ENCODE measurements around the gene SMAD7.

SMAD7 gene, protein sequence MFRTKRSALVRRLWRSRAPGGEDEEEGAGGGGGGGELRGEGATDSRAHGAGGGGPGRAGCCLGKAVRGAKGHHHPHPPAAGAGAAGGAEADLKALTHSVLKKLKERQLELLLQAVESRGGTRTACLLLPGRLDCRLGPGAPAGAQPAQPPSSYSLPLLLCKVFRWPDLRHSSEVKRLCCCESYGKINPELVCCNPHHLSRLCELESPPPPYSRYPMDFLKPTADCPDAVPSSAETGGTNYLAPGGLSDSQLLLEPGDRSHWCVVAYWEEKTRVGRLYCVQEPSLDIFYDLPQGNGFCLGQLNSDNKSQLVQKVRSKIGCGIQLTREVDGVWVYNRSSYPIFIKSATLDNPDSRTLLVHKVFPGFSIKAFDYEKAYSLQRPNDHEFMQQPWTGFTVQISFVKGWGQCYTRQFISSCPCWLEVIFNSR

DNA sequence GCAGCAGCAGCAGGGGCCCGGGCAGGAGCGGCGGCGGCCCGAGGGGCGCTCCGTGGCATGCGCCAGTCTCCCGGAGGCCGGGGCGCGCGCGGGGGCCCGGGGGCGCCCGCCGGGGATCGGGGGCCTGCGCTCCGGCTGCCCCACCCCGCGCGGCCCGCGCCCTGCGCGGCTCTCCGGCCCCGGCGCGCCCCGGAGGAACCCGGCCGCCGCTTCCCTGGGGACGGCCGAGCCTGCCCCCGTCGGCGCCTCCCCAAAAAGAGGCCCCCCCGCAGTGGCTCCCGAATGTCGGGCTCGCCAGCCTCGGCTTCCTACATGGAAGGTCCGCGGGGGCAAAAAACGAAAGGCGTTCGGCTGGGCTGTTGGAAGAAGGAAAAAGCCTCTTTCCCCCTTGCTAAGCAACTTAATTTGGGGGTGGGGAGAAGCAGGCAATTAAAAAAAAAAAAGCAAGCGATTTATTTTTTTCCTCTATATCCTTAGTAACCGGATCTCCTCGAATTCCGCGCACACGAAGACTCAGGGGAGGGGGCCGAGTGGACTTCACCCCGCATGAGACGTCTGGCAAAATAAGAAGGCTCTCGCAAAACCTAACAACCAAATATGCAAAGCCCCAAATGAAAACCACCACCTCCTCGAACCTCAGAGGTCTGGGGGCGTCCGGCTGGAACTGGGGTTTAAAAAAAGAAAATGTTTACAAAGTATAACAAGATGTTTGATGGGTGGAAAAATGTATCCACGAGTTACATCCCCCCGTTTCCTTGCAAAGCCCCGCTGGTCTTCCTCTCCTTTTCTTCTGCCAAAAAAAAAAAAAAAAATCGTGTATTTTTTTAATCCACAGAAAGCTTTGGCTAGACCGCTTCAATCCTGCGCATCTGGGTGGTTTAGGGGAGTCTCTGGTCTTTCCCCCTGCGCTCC is at the start of gene SMAD7:
SMAD7 (minus strand) TSS at position 430 of the 912 bp plus-strand sequence. CDS start 541 bp downstream, outside the sequence.
- DNase-seq: peak in 3 of 56 donors; percentile 36 to 42 (median 40)

- DNase-seq: no peak
These were observed 48.8 kb upstream of the SMAD7 start for GRCh38 chr18:48999569-48999968.

GRCh38 chr18:48997985-48998831 is 47.4 kb upstream of the SMAD7 start:
- DNase-seq: peak in 5 of 56 donors; percentile 10 to 38 (median 16)

- DNase-seq: no peak
These were observed 46.9 kb upstream of the SMAD7 start for GRCh38 chr18:48997681-48997984.

- DNase-seq: no peak
These were observed 46.2 kb upstream of the SMAD7 start for GRCh38 chr18:48996901-48997463.

DNA sequence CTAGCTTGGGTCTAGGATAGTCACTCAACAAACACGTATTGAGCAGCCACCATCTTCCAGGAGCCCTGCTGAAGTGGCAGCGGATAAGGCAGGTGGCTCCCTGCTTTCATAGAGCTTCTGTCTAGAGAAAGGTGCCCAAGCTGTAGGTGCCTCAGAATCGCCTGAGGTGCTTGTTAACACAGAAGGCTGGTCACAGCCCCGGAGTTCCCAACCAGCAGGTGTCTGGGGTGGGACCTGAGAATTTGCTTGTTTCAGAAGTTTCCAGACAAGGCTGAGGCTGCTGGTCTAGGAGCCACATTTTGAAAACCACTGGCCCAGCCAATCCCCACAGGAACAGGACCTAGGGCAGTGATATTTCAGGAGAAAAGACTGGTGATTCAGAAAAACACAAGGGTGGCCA is 45.3 kb upstream of the SMAD7 start:
- DNase-seq: no peak

GRCh38 chr18:48994926-48995835 is 44.4 kb upstream of the SMAD7 start:
- no peak for DNase-seq

DNA sequence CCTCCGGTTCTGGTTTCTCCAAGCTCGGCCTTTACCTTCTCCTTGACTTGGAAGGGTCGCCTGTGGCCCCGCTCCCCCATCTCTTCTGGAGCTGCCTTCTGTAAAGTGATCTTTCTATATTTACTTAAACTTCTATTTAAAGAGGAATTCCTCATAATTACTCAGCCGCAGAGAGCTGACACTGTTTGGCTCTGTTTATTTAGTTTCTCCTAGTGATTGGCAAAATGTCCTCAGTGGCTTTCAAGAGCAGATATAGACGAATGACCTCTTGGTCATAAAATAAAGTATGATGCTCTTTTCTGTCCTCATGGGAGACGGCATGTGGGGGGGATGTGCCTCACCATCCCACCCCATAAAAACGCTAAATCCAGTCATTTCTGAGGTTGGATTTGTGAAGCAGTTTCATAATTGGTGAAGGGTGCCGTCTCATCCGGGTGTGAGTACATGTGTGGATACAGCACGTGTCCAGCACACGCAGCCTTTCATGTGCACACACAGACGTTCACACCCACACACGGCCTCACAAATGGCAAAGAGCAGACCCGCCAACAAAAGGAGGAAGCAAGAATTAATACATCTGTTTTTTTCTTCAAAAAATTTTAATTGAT is 43.4 kb upstream of the SMAD7 start:
- DNase-seq: no peak

GRCh38 chr18:48993586-48993985 is 42.8 kb upstream of the SMAD7 start:
- DNase-seq: no peak

- DNase-seq: peak in 2 of 56 donors; percentile 5 to 10
These were observed 42.2 kb upstream of the SMAD7 start for GRCh38 chr18:48992791-48993555.

- DNase-seq: peak in 1 of 56 donors; percentile 9
These were observed 41.4 kb upstream of the SMAD7 start for GRCh38 chr18:48992133-48992532.

GRCh38 chr18:48991676-48992075 is 40.9 kb upstream of the SMAD7 start:
- no peak for DNase-seq

DNA sequence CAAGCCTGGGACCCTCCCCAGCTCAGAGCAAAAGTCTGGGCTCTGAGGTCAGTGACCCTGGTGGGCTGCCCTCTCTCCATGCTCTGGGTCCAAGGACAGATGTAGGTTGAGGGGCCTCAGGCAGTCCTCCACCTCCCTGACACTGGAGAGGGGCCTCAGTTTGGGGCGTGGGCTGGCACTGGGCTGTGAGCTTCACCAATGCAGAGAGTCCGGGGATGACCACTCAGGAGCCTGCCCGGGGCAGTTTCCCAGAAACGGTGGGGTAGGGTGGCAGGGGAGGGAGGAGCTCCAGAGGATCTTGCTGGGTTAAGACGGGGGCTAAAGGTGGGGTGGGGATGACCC is 40.5 kb upstream of the SMAD7 start:
- DNase-seq: no peak

DNA sequence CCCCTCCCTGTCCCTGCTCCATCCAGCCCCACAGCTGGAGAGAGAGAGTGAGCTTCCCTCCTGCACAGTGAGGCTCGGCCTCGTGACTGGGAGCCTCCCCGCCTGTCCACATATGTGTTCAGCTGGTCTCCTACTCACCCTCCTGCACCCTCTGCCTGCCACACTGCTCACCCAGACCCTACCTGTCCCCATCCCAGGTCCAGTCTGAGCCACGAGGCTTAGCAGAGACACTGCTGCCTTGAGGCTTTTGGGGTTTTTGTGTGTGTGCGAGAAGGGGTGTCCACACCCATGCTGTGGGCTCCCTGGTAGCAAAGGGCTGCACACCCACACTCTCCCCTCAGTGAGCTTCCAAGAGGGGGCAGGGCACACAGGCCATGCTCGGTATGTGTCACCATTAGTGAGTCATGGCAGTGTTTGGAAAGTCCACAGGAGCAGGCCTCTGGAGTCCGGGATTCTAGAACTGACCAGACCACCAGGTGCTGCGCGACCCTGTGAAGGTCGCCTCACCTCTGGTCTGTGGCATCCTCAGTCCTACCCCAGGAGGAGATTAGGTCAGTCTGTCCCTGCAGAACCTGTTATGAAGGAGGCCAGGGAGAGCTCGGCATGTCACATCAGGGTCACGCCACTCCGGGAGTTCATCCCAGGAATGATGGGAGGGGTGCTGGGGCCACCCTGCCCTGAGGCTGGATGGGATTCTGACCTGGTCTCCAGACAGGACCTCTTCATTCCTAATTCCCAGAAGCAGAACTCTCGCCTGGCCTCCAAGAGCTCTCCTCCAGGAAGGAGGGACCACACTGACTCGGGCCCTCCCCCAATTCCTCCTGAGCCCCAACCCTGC is 39.9 kb upstream of the SMAD7 start:
- DNase-seq: no peak

DNA sequence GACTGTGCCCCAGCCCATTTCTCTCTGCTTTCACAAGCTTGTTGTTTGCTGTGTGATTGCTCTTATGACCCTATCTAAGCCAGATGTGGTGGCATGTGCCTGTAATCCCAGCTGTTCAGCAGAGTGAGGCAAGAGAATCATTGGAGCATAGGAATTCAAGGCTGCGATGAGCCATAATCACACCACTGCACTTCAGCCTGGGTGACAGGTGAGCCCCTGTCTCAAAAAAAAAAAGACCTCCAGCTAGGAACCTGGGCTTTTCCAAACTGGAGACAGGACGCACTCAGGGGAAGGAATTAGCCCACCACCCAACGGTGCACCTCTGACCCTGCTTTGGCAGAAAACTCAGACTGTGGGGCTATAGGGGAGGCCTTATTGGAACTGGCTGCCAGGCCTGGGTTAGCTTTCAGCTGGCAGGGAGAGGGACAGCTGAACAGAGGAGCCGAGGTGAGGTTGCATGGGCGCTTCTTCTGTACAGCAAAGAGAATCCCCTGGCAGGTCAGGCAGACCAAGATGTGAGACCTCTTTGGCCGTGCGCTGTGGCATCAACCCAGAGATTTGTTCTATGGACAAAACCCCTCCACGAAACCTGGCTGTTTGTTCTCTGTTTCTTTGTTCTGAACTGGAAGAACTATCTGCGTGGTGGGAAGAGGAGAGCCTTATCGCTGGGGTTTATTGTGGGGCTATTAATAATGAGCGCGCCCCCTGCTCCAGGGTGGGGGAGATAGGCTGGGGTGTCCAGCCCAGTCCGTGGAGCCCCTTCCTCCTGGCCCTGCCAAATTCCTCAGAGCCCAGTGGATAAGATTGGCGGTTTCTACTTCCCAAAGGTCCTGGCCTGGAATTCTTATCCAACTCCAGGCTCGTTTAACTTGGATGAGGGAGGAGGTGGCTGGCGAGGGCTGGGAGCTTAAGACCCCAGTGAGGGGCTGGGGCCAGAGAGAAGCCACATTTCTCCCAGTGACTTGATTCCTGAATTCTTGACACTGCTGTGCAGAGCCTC is 38.8 kb upstream of the SMAD7 start:
- DNase-seq: no peak

DNA sequence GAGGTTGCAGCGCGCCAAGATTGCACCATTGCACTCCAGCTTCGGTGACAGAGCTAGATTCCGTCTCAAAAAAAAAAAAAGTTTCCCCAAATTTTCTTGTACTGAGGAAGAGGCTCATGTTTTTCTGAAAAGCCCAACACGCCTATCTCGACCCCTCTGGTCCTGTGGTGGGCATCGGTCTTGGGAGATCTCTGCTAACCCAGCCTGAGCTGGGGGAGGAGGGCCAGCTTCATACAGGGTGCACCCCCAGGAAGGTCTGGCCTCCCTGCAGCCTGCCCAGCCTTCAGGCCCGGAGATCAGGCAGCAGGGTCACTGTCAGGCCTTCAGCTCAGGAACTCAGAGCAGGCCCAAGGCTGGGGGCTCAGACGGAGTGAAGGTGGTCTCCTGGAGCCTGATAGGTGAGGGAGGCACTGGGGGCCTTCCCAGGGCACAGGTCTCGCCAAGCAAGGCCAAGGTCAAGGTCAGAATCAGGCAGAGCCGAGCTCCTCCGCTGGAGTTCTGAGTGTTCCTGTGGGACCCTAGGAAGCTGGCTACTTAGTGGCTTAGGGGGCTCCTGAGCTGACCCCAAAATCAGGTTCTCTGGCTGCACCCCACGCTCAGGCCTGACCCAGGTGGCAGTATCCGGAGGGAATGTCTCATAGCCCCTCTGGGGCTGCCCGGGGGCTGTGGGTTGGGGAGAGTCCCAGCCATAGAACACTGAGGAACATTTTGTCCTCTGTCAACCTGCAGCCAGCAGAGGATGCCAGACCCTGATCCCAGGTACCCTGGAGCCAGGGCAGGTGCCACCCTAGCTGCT is 37.9 kb upstream of the SMAD7 start:
- no peak for DNase-seq
